ENCODE measurements around the gene PHACTR1. TPM values are rescaled to one million over a fixed set of nuclear protein-coding genes. Genes with fewer than 3 reads are reported as not detected.

PHACTR1 gene
- total RNA-seq, 1 donor from 2014 or later = 2.5 TPM

GRCh38 chr6:12803486-12803885 lies 86.9 kb downstream of the PHACTR1 start:
- DNase-seq = no peak

- no peak for DNase-seq
Observed at GRCh38 chr6:12804952-12805645, 88.5 kb downstream of the PHACTR1 start.

GRCh38 chr6:12806136-12806535 lies 89.6 kb downstream of the PHACTR1 start:
- no peak for DNase-seq

GRCh38 chr6:12806796-12807195 lies 90.2 kb downstream of the PHACTR1 start:
- DNase-seq = no peak

- DNase-seq = no peak
Observed at GRCh38 chr6:12811519-12811918, 95.0 kb downstream of the PHACTR1 start.

GRCh38 chr6:12813321-12813720 lies 96.8 kb downstream of the PHACTR1 start:
- no peak for DNase-seq

- no peak for DNase-seq
Observed at GRCh38 chr6:12814015-12814414, 97.4 kb downstream of the PHACTR1 start.

GRCh38 chr6:12815089-12815488 lies 98.5 kb downstream of the PHACTR1 start:
- no peak for DNase-seq

GRCh38 chr6:12815884-12816600 lies 99.5 kb downstream of the PHACTR1 start:
- DNase-seq = no peak

- no peak for DNase-seq
Observed at GRCh38 chr6:12818324-12818723, 101.8 kb downstream of the PHACTR1 start.

GRCh38 chr6:12823847-12824246 lies 107.3 kb downstream of the PHACTR1 start:
- no peak for DNase-seq

GRCh38 chr6:12826584-12826983 lies 110.0 kb downstream of the PHACTR1 start:
- DNase-seq = no peak

GRCh38 chr6:12827921-12828320 lies 111.4 kb downstream of the PHACTR1 start:
- no peak for DNase-seq

- DNase-seq = no peak
Observed at GRCh38 chr6:12832226-12832735, 115.7 kb downstream of the PHACTR1 start.

GRCh38 chr6:12836009-12836408 lies 119.4 kb downstream of the PHACTR1 start:
- no peak for DNase-seq

- no peak for DNase-seq
Observed at GRCh38 chr6:12841619-12842018, 125.1 kb downstream of the PHACTR1 start.

- no peak for DNase-seq
Observed at GRCh38 chr6:12842114-12842513, 125.5 kb downstream of the PHACTR1 start.

- no peak for DNase-seq
Observed at GRCh38 chr6:12842658-12843057, 126.1 kb downstream of the PHACTR1 start.

- peak; percentile 17 for DNase-seq
Observed at GRCh38 chr6:12844284-12845223, 128.0 kb downstream of the PHACTR1 start.

GRCh38 chr6:12845224-12846004 lies 128.8 kb downstream of the PHACTR1 start:
- no peak for DNase-seq

- no peak for DNase-seq
Observed at GRCh38 chr6:12848964-12849808, 132.6 kb downstream of the PHACTR1 start.

Data from tongue (tissue), 2 donors.